ENCODE measurements around the gene PERCC1. TPM values are rescaled to one million over a fixed set of nuclear protein-coding genes. Genes with fewer than 3 reads are reported as not detected.

The PERCC1 gene
- total RNA-seq, 1 experiment from 2014 or later: not detected

GRCh38 chr16:1403733-1404132, 27.1 kb upstream of the PERCC1 start:
- Histone ChIP-seq H3K9me3 (ENCODE audit: low read length) (no peaks in the 10 kb centered on the region), H3K36me3 (ENCODE audit: low read depth, low read length) (no peaks in the 10 kb centered on the region), H3K79me2 (ENCODE audit: low read length) (0 out of 2 replicates have a peak, but pooled peaks cover 3% of the 10 kb centered on the region), H3K9me2 (replicated peaks; ENCODE audit: low read length) (no peaks in the 10 kb centered on the region), H4K20me1 (ENCODE audit: low read length) (no peaks in the 10 kb centered on the region), H3F3A (ENCODE audit: low read length, unreplicated experiment) (no peaks in the 10 kb centered on the region), H2AFZ (ENCODE audit: low read length) (no peak overlapping the region), H3K4me2 (ENCODE audit: low read length) (no peak overlapping the region), H3K4me1 (ENCODE audit: insufficient read depth, low read length) (no peaks in the 10 kb centered on the region), H3K9ac (ENCODE audit: low read length) (no peak overlapping the region), H3K4me3 (ENCODE audit: low read length) (no peak overlapping the region), H3K27ac (ENCODE audit: low read length) (no peak overlapping the region), H3K27me3 (ENCODE audit: low read length) (no peaks in the 10 kb centered on the region)
- ChIA-PET POLR2A (ENCODE audit: unreplicated experiment) (no interaction called here), CTCF (no interaction called here)
- DNase-seq: no peak
- TF ChIP-seq EZH2phosphoT487 (IDR thresholded peaks at IDR 0.05; ENCODE audit: borderline replicate concordance, low read length) (no peak), CTCF (conservative IDR thresholded peaks at IDR 0.05; ENCODE audit: low read depth, low read length) (no peak), EZH2 (IDR thresholded peaks at IDR 0.05; ENCODE audit: low read length, unreplicated experiment) (no peak)
- no peak for ATAC-seq
- BruUV-seq (replicated peaks): no TSS peak
- intact Hi-C loops (cut with micrococcal nuclease): no loop called here

- ChIA-PET CTCF (no interaction called here), POLR2A (ENCODE audit: unreplicated experiment) (interaction anchor here (0.5 to 0.8 kb wide), 2 partner anchors 28 to 57 kb away, joined by 3 read pairs; no protein-coding TSS in a partner anchor)
- peak overlapping the region; percentile 78; the same call in 1 of the 2 replicates for H3K4me3 ChIP-seq (ENCODE audit: low read length)
- intact Hi-C loops (cut with micrococcal nuclease): no loop called here
- peak overlapping the region; percentile 93 for H3K4me2 ChIP-seq (ENCODE audit: low read length)
- H3K27ac ChIP-seq (ENCODE audit: low read length): no peak overlapping the region
- BruUV-seq (replicated peaks): no TSS peak
- H3K9ac ChIP-seq (ENCODE audit: low read length): peak overlapping the region; percentile 31; the same call in 1 of the 2 replicates
- H3K9me3 ChIP-seq (ENCODE audit: low read length): no peaks in the 10 kb centered on the region
- peak overlapping the region; percentile 92 for H2AFZ ChIP-seq (ENCODE audit: low read length)
- H4K20me1 ChIP-seq (ENCODE audit: low read length): no peaks in the 10 kb centered on the region
- H3F3A ChIP-seq (ENCODE audit: low read length, unreplicated experiment): no peaks in the 10 kb centered on the region
- TF ChIP-seq EZH2 (IDR thresholded peaks at IDR 0.05; ENCODE audit: low read length, unreplicated experiment) (no peak), EZH2phosphoT487 (IDR thresholded peaks at IDR 0.05; ENCODE audit: borderline replicate concordance, low read length) (no peak), CTCF (conservative IDR thresholded peaks at IDR 0.05; ENCODE audit: low read depth, low read length) (no peak)
- DNase-seq (no peak), ATAC-seq (peak; percentile 39; the same call in 1 of the 2 replicates)
- H3K27me3 ChIP-seq (ENCODE audit: low read length): no peaks in the 10 kb centered on the region
- no peaks in the 10 kb centered on the region for H3K36me3 ChIP-seq (ENCODE audit: low read depth, low read length)
- H3K4me1 ChIP-seq (ENCODE audit: insufficient read depth, low read length): no peaks in the 10 kb centered on the region
- H3K9me2 ChIP-seq (replicated peaks; ENCODE audit: low read length): no peaks in the 10 kb centered on the region
- 0 out of 2 replicates have a peak, but pooled peaks cover 3% of the 10 kb centered on the region for H3K79me2 ChIP-seq (ENCODE audit: low read length)
These were observed 23.1 kb upstream of the PERCC1 start for GRCh38 chr16:1407753-1408152.

- DNase-seq (peak; percentile 78), ATAC-seq (peak; percentile 92)
- Histone ChIP-seq H3K4me2 (ENCODE audit: low read length) (peak overlapping the region; percentile 93), H3K4me1 (ENCODE audit: insufficient read depth, low read length) (no peaks in the 10 kb centered on the region), H3K36me3 (ENCODE audit: low read depth, low read length) (no peaks in the 10 kb centered on the region), H3K9ac (ENCODE audit: low read length) (peak overlapping the region; percentile 49), H2AFZ (ENCODE audit: low read length) (peak overlapping the region; percentile 92), H3K27me3 (ENCODE audit: low read length) (no peaks in the 10 kb centered on the region), H3K79me2 (ENCODE audit: low read length) (0 out of 2 replicates have a peak, but pooled peaks cover 3% of the 10 kb centered on the region), H3K27ac (ENCODE audit: low read length) (no peak overlapping the region), H3K9me2 (replicated peaks; ENCODE audit: low read length) (no peaks in the 10 kb centered on the region), H3F3A (ENCODE audit: low read length, unreplicated experiment) (no peaks in the 10 kb centered on the region), H3K9me3 (ENCODE audit: low read length) (no peaks in the 10 kb centered on the region), H4K20me1 (ENCODE audit: low read length) (no peaks in the 10 kb centered on the region), H3K4me3 (ENCODE audit: low read length) (peak overlapping the region; percentile 78)
- intact Hi-C loops (cut with micrococcal nuclease): no loop called here
- TF ChIP-seq CTCF (conservative IDR thresholded peaks at IDR 0.05; ENCODE audit: low read depth, low read length): no peak
- TF ChIP-seq EZH2 (IDR thresholded peaks at IDR 0.05; ENCODE audit: low read length, unreplicated experiment): no peak
- TF ChIP-seq EZH2phosphoT487 (IDR thresholded peaks at IDR 0.05; ENCODE audit: borderline replicate concordance, low read length): no peak
- POLR2A ChIA-PET (ENCODE audit: unreplicated experiment): interaction anchor here (0.5 to 0.8 kb wide), 2 partner anchors 29 to 57 kb away, joined by 3 read pairs; no protein-coding TSS in a partner anchor
- no TSS peak for BruUV-seq (replicated peaks)
- CTCF ChIA-PET: no interaction called here
These were observed 22.6 kb upstream of the PERCC1 start for GRCh38 chr16:1408171-1408837.

Measured in PC-3 (cell line).